ENCODE data around the gene ELP5.
A peak's percentile ranks its signal among the peaks of the same experiment; 100 is the strongest.

ELP5 gene, protein sequence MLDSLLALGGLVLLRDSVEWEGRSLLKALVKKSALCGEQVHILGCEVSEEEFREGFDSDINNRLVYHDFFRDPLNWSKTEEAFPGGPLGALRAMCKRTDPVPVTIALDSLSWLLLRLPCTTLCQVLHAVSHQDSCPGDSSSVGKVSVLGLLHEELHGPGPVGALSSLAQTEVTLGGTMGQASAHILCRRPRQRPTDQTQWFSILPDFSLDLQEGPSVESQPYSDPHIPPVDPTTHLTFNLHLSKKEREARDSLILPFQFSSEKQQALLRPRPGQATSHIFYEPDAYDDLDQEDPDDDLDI

DNA sequence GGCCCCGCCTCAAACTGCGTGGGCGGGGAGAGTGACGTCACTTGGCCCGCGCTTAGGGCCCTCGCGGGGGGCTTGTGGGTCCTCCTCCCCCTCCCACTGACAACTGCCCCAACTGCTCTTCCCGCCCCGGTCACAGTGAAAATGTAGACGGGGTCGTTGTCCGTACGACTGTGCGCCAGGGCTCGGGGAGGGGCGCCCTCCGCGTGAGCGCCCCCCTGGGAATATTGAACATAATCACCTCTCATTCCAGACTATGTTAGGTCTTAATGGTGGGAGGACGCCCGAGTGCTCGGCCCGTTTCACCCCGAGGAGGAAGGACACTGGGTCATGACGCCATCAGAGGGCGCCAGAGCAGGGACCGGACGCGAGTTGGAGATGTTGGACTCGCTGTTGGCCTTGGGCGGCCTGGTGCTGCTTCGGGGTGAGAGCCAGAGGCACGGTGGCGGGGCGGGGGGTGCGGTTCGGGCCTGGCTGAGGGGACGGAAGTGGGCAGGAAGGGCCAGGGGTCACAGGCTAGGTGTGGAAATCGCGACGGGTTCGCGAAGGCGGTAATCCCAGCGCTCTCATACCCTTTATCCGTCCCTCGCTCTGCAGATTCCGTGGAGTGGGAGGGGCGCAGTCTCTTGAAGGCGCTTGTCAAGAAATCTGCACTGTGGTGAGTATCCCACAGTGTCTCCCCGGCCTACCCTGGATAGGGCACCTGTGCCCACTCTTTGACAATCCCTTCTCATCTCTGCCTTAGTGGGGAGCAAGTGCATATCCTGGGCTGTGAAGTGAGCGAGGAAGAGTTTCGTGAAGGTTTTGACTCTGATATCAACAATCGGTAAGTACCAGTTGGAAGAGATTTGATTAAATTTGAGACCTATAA is at the start of gene ELP5:
Gene ELP5, plus strand, starts transcription at position 40 of the 868 bp plus-strand sequence. Its CDS starts 336 bp downstream, at position 376.
- peak; percentile 86 for DNase-seq

GRCh38 chr17:7203391-7203790 is 48.6 kb upstream of the ELP5 start:
- no peak for DNase-seq

GRCh38 chr17:7204336-7204735 is 47.7 kb upstream of the ELP5 start:
- DNase-seq: no peak

DNA sequence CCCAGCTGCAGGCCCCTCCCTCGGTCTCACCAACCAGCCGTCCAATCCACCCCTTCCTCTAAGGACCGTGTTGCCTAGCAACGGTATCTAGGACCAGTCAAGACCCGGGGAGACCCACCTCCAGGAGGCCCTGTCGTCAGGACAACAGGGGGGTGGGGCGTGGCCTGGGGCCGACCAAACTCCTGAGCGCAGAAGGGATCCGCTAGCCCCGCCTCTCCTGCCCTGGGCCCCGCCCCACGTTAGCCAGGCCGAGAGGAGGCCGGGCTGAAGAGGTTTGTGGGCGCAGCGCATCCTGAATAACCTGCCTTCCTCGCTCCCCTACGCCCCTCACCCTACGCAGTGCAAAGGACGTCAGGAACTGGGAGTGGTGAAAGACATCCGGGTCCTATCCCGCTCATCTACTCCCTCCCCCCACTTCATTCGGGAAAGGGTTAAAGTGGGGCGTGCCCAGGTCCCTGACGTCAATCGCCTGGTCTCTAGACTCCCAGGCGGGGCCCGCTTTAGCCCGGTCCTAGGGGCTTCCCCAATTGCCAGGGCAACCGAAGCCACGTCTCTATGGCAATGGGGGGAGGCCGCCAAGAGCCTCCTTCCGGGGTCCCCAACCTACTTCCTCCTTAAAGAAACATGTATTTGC is 47.1 kb upstream of the ELP5 start:
- peak; percentile 94 for DNase-seq

GRCh38 chr17:7205561-7205960 is 46.5 kb upstream of the ELP5 start:
- DNase-seq: no peak

DNA sequence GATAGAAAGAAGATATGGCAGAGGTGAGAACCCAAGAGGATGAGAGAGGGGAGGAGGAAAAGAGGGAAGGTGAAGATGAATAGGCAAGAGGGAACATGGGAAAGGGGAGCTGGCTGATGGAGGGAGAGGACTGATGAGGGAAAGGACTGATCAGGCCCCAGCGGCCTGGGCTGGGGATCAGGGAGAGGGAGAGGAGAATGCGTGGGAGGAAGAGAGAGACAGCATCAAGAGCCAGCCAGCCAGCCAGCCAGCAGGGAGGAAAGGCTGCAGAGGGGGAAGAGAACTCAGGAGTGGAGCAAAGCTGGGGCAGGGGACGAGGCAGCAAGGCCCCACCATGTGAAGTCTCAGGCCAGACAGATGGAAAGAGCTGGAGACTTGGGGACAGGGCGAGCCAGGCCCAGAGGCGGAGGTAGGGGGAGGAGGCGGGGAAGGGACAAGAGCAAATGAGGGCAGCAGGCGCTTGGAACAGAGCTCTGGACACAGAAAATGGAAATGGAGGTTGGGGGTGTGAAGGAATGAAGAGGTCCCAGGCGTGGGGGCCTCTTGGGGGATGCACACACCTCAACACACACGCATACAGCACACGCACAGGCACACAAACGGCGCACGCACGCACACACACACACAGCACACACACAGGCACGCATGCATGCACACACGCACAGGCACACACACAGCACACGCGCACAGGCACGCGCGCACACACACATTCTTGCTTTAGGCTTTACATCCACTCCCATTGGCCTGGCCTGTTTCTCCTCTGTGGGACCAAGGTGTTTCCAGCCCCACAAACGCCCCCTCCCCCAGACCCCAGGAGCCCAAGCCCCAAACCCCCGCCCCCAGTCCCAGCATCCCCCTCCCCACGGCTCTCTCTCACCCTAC is 44.7 kb upstream of the ELP5 start:
- DNase-seq: no peak

DNA sequence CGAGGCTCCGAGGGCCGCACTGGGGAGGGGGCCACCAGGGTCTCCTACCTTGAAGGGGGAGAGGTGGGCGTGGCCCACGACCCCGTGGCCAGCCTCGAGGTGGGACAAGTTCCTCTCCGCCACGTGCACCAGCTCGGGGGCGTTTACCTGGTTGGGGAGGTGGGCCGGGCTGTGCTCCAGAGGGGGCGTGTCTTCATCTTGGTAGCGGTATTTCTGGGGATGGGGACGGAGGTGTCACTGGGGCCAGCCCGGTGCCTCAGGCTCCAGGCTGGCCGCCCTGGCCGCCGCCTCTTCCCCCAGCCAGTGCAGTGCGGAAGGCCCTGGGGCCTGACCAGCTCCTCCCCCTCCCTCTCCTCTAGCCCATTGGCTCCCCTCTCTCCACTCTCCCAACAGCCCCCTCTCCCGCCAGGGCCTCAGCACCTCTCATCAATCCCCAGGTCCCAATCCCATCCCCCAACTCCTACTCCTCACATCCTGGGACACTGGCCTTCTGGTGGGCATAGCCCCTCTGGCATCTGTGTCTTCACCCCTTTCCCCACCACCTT is 43.9 kb upstream of the ELP5 start:
- DNase-seq: no peak

DNA sequence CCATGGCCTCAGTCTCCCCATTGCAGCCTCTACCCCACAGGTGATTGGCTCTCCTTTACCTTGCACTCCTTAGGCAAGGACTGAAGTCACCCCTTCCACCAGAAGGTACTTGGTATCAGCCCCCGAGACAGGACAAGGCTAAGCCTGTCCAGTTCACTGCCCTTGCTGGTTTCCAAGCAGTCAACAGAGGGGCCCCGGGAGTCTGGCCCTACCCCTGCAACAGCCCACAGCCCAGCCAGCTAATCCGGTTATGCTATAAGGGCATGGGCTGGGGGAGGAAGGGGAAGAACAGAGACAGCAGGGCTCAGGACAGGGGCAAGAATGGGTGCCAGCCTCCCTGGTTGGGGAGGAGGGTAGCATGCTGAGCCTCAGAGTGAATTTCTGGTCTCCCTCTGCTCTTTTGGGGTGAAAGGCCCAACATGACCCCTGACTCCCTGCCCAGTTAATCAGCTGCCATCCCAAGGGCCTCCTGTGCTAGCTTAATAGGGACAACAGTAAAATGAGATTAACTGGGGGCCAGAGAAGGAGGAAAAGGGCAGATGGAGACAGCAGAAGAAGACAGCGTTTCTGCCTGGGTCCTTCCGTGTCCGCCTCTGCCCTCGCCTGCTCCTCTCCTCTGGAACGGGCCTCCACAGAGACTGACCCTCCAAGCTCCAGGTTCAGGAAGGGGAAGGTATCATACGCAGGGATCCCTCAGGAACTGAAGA is 43.1 kb upstream of the ELP5 start:
- DNase-seq: no peak

DNA sequence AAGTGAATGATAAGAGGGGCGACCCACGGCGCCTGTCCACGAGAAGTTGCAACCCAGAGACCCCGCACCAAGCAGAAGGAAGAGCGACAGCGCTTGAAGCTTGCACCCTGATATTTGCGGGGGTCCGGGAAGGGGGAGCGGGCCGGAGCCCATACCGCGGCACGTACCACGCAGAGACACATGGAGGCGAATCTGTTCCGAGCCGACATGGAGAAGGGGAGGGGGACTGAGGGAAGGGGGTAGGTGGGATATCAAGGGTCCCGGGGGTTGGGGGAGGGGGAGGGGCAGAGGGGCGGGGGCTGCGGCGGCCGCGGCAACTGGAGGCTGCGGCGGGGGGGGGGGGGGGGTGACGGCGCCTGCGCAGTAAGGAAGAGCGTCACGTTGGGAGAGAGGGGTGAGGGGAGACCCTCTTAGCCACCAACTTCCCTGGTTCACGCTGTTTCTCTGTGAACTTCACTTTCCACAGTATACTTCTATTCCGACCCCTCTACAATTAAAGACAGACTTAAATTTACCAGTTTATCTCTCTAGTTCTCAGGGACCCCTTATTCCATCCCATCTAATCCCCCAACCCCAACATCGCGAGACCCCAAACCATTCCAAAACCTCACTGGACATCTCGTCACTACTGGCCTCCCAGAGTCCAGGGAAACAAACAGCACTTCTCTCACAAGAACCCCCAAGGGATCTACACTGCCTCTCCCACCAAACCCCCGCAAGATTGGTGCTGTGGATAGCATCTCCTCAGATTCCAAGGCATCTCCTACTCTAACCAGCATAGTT is 40.3 kb upstream of the ELP5 start:
- DNase-seq: no peak

DNA sequence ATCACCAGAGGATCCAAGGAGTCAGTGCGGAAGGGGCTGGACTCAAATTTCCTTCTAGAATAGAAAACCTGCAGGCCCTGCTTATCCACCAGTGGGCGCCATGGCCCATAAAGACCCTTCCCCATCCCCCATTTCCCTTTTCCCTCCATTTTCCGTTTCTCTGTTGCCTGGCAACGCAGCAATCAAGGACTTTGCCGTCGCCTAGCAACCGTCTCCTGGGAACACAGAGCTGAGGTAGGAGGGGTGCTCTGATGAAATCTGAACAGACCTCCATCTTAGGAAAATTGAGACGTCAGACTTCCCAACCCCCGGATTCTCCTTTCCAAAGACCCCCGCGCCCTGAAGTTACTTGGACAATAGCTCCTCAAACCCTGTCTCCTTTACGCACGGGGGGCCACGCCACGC is 38.1 kb upstream of the ELP5 start:
- DNase-seq: no peak

DNA sequence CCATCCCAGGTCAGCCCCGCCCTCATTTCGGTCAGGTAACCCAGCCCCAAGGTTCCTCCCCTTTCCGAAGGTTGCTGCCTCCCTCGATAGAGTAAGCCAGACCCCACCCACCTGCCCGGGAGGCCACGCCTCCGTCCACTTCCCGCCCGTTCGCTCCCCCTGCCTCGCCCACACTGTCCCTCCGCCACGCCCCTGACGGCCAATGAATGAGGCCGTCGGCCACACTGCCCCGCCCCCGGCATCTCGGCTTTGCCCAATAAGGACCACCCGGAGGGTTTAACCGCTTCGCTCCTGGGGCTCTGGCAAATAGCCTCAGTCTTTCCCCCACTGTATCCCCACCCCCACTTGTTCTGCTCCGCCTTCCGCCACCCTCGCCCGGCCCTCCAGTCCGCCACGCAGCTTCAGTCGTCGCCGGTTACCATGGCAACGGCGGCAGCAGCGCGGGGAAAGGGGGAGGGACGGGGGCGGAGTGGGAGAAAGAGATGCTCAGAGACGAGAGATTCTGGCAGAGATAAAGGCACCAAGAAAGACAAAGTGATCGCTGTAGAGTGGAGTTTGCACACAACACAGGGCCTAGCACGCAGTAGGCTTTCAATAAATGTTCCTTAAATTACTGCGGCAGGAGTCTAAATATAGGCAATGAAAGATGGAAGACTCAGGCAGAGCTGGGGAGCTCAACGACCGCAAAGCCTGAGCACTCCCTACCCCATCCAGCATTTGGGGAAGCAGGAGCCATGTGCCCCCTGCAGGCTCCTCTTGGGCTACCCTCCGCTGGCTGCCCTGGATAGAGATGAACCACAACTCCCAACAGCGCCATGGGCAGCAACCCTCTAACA is 37.5 kb upstream of the ELP5 start:
- peak; percentile 99 for DNase-seq

GRCh38 chr17:7215136-7215638 is 36.8 kb upstream of the ELP5 start:
- DNase-seq: no peak

DNA sequence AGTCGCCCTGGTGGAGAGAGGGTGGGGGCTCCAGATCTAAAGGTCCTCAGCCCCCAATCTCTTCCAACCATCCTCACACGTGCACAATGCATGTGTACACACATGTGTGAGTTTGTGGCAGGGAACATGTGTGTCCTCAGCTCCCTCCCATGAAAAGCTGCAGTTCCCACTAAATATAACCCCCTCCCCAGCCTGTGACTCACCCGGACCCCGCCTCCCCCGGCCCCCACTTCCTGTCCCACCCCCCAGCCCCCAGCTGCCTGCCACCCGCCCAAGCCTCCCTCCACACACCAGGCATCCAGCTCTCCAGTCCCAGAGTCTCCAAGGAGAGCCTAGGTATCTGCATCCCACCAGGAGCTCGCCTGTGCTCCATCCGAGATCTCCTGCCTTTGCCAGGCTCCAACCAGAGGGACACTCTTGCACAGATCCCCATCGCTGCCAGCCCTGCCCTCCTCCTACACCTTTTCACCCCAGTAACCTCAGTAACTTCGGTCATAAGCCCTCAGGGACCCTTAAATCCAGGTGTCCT is 36.3 kb upstream of the ELP5 start:
- no peak for DNase-seq

- no peak for DNase-seq
These were observed 35.5 kb upstream of the ELP5 start for GRCh38 chr17:7216242-7217112.

- DNase-seq: no peak
These were observed 34.7 kb upstream of the ELP5 start for GRCh38 chr17:7217113-7217987.

- DNase-seq: no peak
These were observed 33.8 kb upstream of the ELP5 start for GRCh38 chr17:7218166-7218565.

DNA sequence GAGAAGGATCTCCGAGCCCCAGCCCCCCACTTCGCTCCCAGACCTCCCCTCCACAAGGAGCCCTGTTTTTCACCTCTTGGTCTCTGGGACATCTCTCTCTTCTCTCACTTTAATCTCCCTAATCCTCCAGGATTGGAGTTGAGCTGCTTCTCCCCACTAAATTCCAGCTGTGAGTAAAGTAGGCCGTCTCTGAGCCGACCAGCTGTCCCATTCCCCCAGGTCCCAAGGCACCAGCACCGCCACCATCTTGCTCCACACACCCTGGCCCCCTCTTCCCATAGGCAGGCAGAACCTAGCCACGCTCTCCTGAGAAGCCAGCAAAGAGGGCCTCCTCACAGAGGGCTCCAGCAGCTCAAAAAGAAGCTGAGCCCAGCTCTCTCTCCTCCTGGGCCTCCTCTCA is 33.3 kb upstream of the ELP5 start:
- no peak for DNase-seq

Data from activated CD8-positive, alpha-beta memory T cell treated with anti-CD3 and anti-CD28 coated beads, Interleukin-2, amount 50 U/mL, for 4 hours (primary cell).